Measurements from ENCODE around the gene CCR7. TPM values are rescaled to one million over a fixed set of nuclear protein-coding genes. Genes with fewer than 3 reads are reported as not detected.
"Not testable (repeated sequence)": the region's sequence is repeated elsewhere in the genome, so short reads cannot be mapped to it uniquely, and the experiment has no call there.

Gene CCR7
- total and polyA plus RNA-seq, 2 donors (not counting 1 experiment from before 2014, with no cell fraction given): 116 to 481 TPM

DNA sequence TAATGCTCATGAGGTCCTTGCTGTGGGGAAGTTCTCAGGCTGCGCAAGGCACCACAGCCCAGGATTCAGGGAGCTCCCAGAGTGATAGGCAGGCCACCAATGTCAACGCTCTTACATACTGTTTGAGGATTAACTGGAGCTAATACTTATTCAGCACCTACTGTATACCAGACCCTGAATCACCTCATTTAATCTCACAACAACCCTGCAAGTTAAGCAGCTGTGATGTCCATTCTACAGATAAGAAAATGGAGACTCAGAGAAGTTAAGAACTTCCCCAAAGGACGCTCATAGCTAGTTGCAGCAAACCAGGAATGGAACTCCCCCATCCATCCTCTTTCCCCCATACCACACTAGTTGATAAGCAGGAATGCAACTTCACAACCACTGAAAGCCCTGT lies 25.5 kb upstream of the CCR7 start:
- no peaks in the 10 kb centered on the region for H3K27me3 Mint-ChIP-seq
- ChIA-PET POLR2A (interaction anchor here (0.7 to 1.5 kb wide), 3 partner anchors 8 to 26 kb away, joined by 3 read pairs; no protein-coding TSS in a partner anchor), CTCF (interaction anchor here (0.8 to 5.0 kb wide), 7 partner anchors 9 to 79 kb away, joined by 3 to 29 read pairs (median 4); no protein-coding TSS in a partner anchor)
- ATAC-seq (ENCODE audit: low read depth): no peak
- H3K9me3 ChIP-seq (ENCODE audit: control extremely low read depth in 1 of 3, control insufficient read depth in 2 of 3, insufficient read depth in 1 of 3, low read length in 2 of 3): peaks cover 0 to 3% (median 0%) of the 10 kb centered on the region in 3 donors
- no peaks in the 10 kb centered on the region for H3K36me3 ChIP-seq (replicated peaks in 1 of 2; ENCODE audit: control extremely low read depth in 1 of 2, control insufficient read depth in 1 of 2, extremely low read depth in 1 of 2, insufficient read depth in 2 of 2, low read length in 1 of 2)
- H3K27me3 ChIP-seq (replicated peaks in 1 of 4; ENCODE audit: control extremely low read depth in 1 of 4, control insufficient read depth in 3 of 4, insufficient read depth in 4 of 4, low read length in 3 of 4): no peaks in the 10 kb centered on the region
- no peaks in the 10 kb centered on the region for H4K20me1 ChIP-seq (ENCODE audit: control insufficient read depth, insufficient read depth, low read length, poor library complexity, severe bottlenecking)
- no peak overlapping the region for H3K27ac Mint-ChIP-seq
- H3K27ac ChIP-seq (ENCODE audit: low read length in 2 of 2): no peak overlapping the region
- H3K79me2 ChIP-seq (ENCODE audit: control insufficient read depth, insufficient read depth, low read length): peaks cover 6% of the 10 kb centered on the region
- peaks cover 49 to 52% of the 10 kb centered on the region in 2 donors for H3K4me1 ChIP-seq (ENCODE audit: control insufficient read depth in 2 of 2, insufficient read depth in 2 of 2, low read length in 2 of 2)
- 100% methylated on average over 3 of the region's 3 CpGs for WGBS (ENCODE audit: insufficient coverage)
- peak overlapping the region; percentile 40 for H3K4me2 ChIP-seq (replicated peaks; ENCODE audit: low read depth, low read length, poor library complexity, severe bottlenecking)
- DNase-seq: no peak
- H3K4me1 Mint-ChIP-seq: peaks cover 62% of the 10 kb centered on the region
- no peak overlapping the region for H3K4me3 Mint-ChIP-seq
- H3K9me3 Mint-ChIP-seq (ENCODE audit: insufficient read depth): peaks cover 2% of the 10 kb centered on the region
- TF ChIP-seq EZH2 (IDR thresholded peaks at IDR 0.05; ENCODE audit: borderline replicate concordance, insufficient read depth, low read depth, low read length, poor library complexity, severe bottlenecking) (no peak), CTCF (IDR thresholded peaks at IDR 0.05) (no peak)
- H3K9ac ChIP-seq (ENCODE audit: low read length): no peak overlapping the region
- H2AFZ ChIP-seq (ENCODE audit: insufficient read depth, low read depth, low read length, poor library complexity, severe bottlenecking): no peak overlapping the region
- no peak overlapping the region for H3K4me3 ChIP-seq (ENCODE audit: control extremely low read depth in 1 of 5, extremely low read depth in 1 of 5, insufficient read depth in 1 of 5, low read depth in 2 of 5, low read length in 4 of 5)
- intact Hi-C loops (cut with micrococcal nuclease): no loop called here

DNA sequence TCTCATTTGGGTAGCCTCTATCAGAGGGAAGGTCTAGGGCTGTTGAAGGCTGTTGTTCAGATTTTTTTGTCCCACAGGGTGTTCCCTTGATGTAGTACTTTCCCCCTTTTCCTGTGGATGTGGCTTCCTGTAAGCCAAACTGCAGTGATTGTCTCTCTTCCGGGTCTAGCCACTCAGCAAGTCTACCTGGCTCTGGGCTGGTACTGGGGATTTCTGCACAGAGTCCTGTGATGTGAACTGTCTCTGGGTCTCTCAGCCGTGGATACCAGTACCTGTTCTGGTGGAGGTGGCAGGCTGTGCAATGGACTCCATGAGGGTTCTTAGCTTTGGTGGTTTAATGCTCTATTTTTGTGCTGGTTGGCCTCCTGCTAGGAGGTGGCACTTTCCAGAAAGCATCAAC lies 23.3 kb upstream of the CCR7 start:
- TF ChIP-seq EZH2 (IDR thresholded peaks at IDR 0.05; ENCODE audit: borderline replicate concordance, insufficient read depth, low read depth, low read length, poor library complexity, severe bottlenecking) (no peak), CTCF (IDR thresholded peaks at IDR 0.05) (no peak)
- DNase-seq: no peak
- H3K4me1 ChIP-seq (ENCODE audit: control insufficient read depth in 2 of 2, insufficient read depth in 2 of 2, low read length in 2 of 2): peaks cover 48 to 54% of the 10 kb centered on the region in 2 donors

GRCh38 chr17:40586264-40586663 lies 21.0 kb upstream of the CCR7 start:
- POLR2A ChIA-PET: interaction anchor here (1.0 to 1.1 kb wide), 2 partner anchors 10 to 23 kb away, joined by 4 to 11 read pairs; no protein-coding TSS in a partner anchor
- DNase-seq: peak; percentile 44
- not testable (repeated sequence) for H4K20me1 ChIP-seq (ENCODE audit: control insufficient read depth, insufficient read depth, low read length, poor library complexity, severe bottlenecking); H3K9ac ChIP-seq (ENCODE audit: low read length); H3K9me3 Mint-ChIP-seq (ENCODE audit: insufficient read depth); H3K27me3 ChIP-seq (replicated peaks in 1 of 4; ENCODE audit: control extremely low read depth in 1 of 4, control insufficient read depth in 3 of 4, insufficient read depth in 4 of 4, low read length in 3 of 4); H3K79me2 ChIP-seq (ENCODE audit: control insufficient read depth, insufficient read depth, low read length); H3K36me3 ChIP-seq (replicated peaks in 1 of 2; ENCODE audit: control extremely low read depth in 1 of 2, control insufficient read depth in 1 of 2, extremely low read depth in 1 of 2, insufficient read depth in 2 of 2, low read length in 1 of 2); ATAC-seq (ENCODE audit: low read depth); H3K27me3 Mint-ChIP-seq; H2AFZ ChIP-seq (ENCODE audit: insufficient read depth, low read depth, low read length, poor library complexity, severe bottlenecking); H3K9me3 ChIP-seq (ENCODE audit: control extremely low read depth in 1 of 3, control insufficient read depth in 2 of 3, insufficient read depth in 1 of 3, low read length in 2 of 3)
- CTCF ChIA-PET: interaction anchor here (0.7 to 5.0 kb wide), 4 partner anchors 9 to 29 kb away, joined by 3 to 29 read pairs (median 6); no protein-coding TSS in a partner anchor
- peaks cover 68 to 73% of the 10 kb centered on the region in 2 donors for H3K4me1 ChIP-seq (ENCODE audit: control insufficient read depth in 2 of 2, insufficient read depth in 2 of 2, low read length in 2 of 2)
- Mint-ChIP-seq H3K27ac (peak overlapping the region; percentile 69), H3K4me1 (peaks cover 85% of the 10 kb centered on the region), H3K4me3 (peak overlapping the region; percentile 37)
- peak overlapping the region in 1 of 5 experiments; percentile 1 for H3K4me3 ChIP-seq (ENCODE audit: control extremely low read depth in 1 of 5, extremely low read depth in 1 of 5, insufficient read depth in 1 of 5, low read depth in 2 of 5, low read length in 4 of 5)
- intact Hi-C loops (cut with micrococcal nuclease): loop anchor here (1.0 kb wide), 1 partner anchor 10 kb away; no protein-coding TSS in a partner anchor
- peak overlapping the region; percentile 59 to 81 for H3K27ac ChIP-seq (ENCODE audit: low read length in 2 of 2)
- H3K4me2 ChIP-seq (replicated peaks; ENCODE audit: low read depth, low read length, poor library complexity, severe bottlenecking): peak overlapping the region; percentile 53
- WGBS (ENCODE audit: insufficient coverage): 0% methylated on average over 1 of the region's 3 CpGs

More for the DNA sequence above, 23.3 kb upstream of the CCR7 start:
- peak overlapping the region; percentile 41 for H3K27ac Mint-ChIP-seq
- Histone ChIP-seq H3K79me2 (ENCODE audit: control insufficient read depth, insufficient read depth, low read length) (peaks cover 6% of the 10 kb centered on the region), H3K9ac (ENCODE audit: low read length) (no peak overlapping the region), H3K36me3 (replicated peaks in 1 of 2; ENCODE audit: control extremely low read depth in 1 of 2, control insufficient read depth in 1 of 2, extremely low read depth in 1 of 2, insufficient read depth in 2 of 2, low read length in 1 of 2) (no peaks in the 10 kb centered on the region), H3K4me3 (ENCODE audit: control extremely low read depth in 1 of 5, extremely low read depth in 1 of 5, insufficient read depth in 1 of 5, low read depth in 2 of 5, low read length in 4 of 5) (no peak overlapping the region), H3K9me3 (ENCODE audit: control extremely low read depth in 1 of 3, control insufficient read depth in 2 of 3, insufficient read depth in 1 of 3, low read length in 2 of 3) (peaks cover 0 to 6% (median 3%) of the 10 kb centered on the region in 3 donors), H4K20me1 (ENCODE audit: control insufficient read depth, insufficient read depth, low read length, poor library complexity, severe bottlenecking) (no peaks in the 10 kb centered on the region), H2AFZ (ENCODE audit: insufficient read depth, low read depth, low read length, poor library complexity, severe bottlenecking) (no peak overlapping the region), H3K4me2 (replicated peaks; ENCODE audit: low read depth, low read length, poor library complexity, severe bottlenecking) (no peak overlapping the region), H3K27me3 (replicated peaks in 1 of 4; ENCODE audit: control extremely low read depth in 1 of 4, control insufficient read depth in 3 of 4, insufficient read depth in 4 of 4, low read length in 3 of 4) (no peaks in the 10 kb centered on the region), H3K27ac (ENCODE audit: low read length in 2 of 2) (no peak overlapping the region)
- ChIA-PET CTCF (interaction anchor here (1.1 to 5.0 kb wide), 4 partner anchors 26 to 55 kb away, joined by 3 to 29 read pairs (median 5); no protein-coding TSS in a partner anchor), POLR2A (no interaction called here)
- H3K4me3 Mint-ChIP-seq: no peak overlapping the region
- no peaks in the 10 kb centered on the region for H3K27me3 Mint-ChIP-seq
- 80% methylated on average over 2 of the region's 2 CpGs for WGBS (ENCODE audit: insufficient coverage)
- peaks cover 6% of the 10 kb centered on the region for H3K9me3 Mint-ChIP-seq (ENCODE audit: insufficient read depth)
- ATAC-seq (ENCODE audit: low read depth): no peak
- H3K4me1 Mint-ChIP-seq: peaks cover 67% of the 10 kb centered on the region
- intact Hi-C loops (cut with micrococcal nuclease): no loop called here
